A549 (cell line): ENCODE results near the gene RAB18. TPM values are rescaled to one million over a fixed set of nuclear protein-coding genes. Genes with fewer than 3 reads are reported as not detected.
A peak's percentile ranks its signal among the peaks of the same experiment; 100 is the strongest.

Experiments used
- ATAC-seq, 2 experiments: fragments of 200-7000 bp in 1 of 2; fragments of >200 bp in 1 of 2; cut with Nextera tagmentation in 1 of 2; cut with Tn5 transposase in 1 of 2; 3 replicates each; pipeline versions ENCODE4 v1.8.0 to v1.9.1; 2018 to 2020; ENCODE audit warnings: mild to moderate bottlenecking in 1 of 2, moderate library complexity in 1 of 2
- CTCF ChIA-PET: fragments of 300-600 bp; sonication (Branson Sonifier 250); formaldehyde crosslinking; extraction: SDS; loops from one replicate; lab custom pipeline; 2021; ENCODE audit warnings: antibody characterized with exemption, inconsistent platforms; lab: Yijun Ruan, JAX
- POLR2A ChIA-PET: fragments of 350-600 bp; formaldehyde crosslinking; extraction: SDS; loops from one replicate; lab custom pipeline; 2021; ENCODE audit warnings: antibody characterized with exemption, inconsistent platforms; lab: Yijun Ruan, JAX
- DNase-seq, 2 experiments: peaks; one replicate each; pipeline versions ENCODE4 v3.0.0 to v3.0.0-alpha.2; 2011 to 2016; ENCODE audit warnings: low read depth in 1 of 2, low spot score in 1 of 2
- FAIRE-seq: peaks from 2 replicates; lab custom pipeline; 2011; peaks lifted over from hg19 to GRCh38; lab: Jason Lieb, UNC
- H3K27ac ChIP-seq, 2 experiments: fragments of >200 bp; sonication (Bioruptor Twin); formaldehyde crosslinking; 3 replicates each; pipeline ENCODE4 v1.5.1; 2016 to 2017
- H3K4me1 ChIP-seq: fragments of >200 bp; sonication (Bioruptor Twin); formaldehyde crosslinking; 3 replicates; pipeline ENCODE4 v1.6.1; 2016
- H3K4me2 ChIP-seq: fragments of >200 bp; sonication (Bioruptor Twin); formaldehyde crosslinking; 3 replicates; pipeline ENCODE4 v1.6.1; 2016
- H3K4me3 ChIP-seq: fragments of >200 bp; sonication (Bioruptor Twin); formaldehyde crosslinking; 3 replicates; pipeline ENCODE4 v1.5.1; 2016
- H3K9me3 ChIP-seq: fragments of >200 bp; sonication (Bioruptor Twin); formaldehyde crosslinking; 3 replicates; pipeline ENCODE4 v1.6.1; 2016
- CBX8 ChIP-seq: fragments of 200-600 bp; sonication (generic); IDR thresholded peaks from 2 replicates; pipeline ENCODE4 v1.6.1; 2016
- CHD4 ChIP-seq: fragments of 200-600 bp; sonication (generic); IDR thresholded peaks from 2 replicates; pipeline ENCODE4 v1.6.1; 2016; ENCODE audit warnings: antibody characterized with exemption, mild to moderate bottlenecking, borderline replicate concordance
- EHF ChIP-seq: fragments of 250-450 bp; sonication (Bioruptor Pico); IDR thresholded peaks from 2 replicates; pipeline ENCODE4 v1.5.0; 2020; ENCODE audit warnings: mild to moderate bottlenecking
- KDM1A ChIP-seq: fragments of 200-600 bp; sonication (generic); IDR thresholded peaks from 2 replicates; pipeline ENCODE4 v1.6.1; 2016; ENCODE audit warnings: low read depth, mild to moderate bottlenecking
- KDM5A ChIP-seq: fragments of 200-600 bp; sonication (generic); IDR thresholded peaks from 2 replicates; pipeline ENCODE4 v1.6.1; 2016; ENCODE audit warnings: antibody characterized with exemption, mild to moderate bottlenecking
- MAFK ChIP-seq: fragments of 450-650 bp; IDR thresholded peaks from 2 replicates; pipeline ENCODE4 v1.6.1; 2014; ENCODE audit not compliant: partially characterized antibody
- NR3C1 ChIP-seq: fragments of >200 bp; sonication (Bioruptor Twin); formaldehyde crosslinking; IDR thresholded peaks from 3 replicates; pipeline ENCODE4 v1.6.1; 2017
- PHF8 ChIP-seq: fragments of 200-600 bp; sonication (generic); IDR thresholded peaks from 2 replicates; pipeline ENCODE4 v1.6.1; 2016; ENCODE audit warnings: low read depth, mild to moderate bottlenecking, antibody characterized with exemption, moderate library complexity, borderline replicate concordance
- RARB ChIP-seq: fragments of 250-450 bp; sonication (Bioruptor Pico); IDR thresholded peaks from 2 replicates; pipeline ENCODE4 v1.8.0; 2021; ENCODE audit warnings: mild to moderate bottlenecking, moderate library complexity
- TP53 ChIP-seq: fragments of 250-450 bp; sonication (Bioruptor Pico); IDR thresholded peaks from 2 replicates; pipeline ENCODE4 v1.5.0; 2021; ENCODE audit warnings: mild to moderate bottlenecking, moderate library complexity
- WGBS: methylation state at CpG from one replicate; pipeline ENCODE4 v1.1.6; 2017; ENCODE audit errors: missing lambda C conversion rate; 5-methylcytosine and 5-hydroxymethylcytosine counted together
- polyA plus RNA-seq, 4 experiments: library from polyadenylated mRNA; depleted of rRNA in 3 of 4; stranded (reverse); fragments of >200 nt; fragmentation: RNase III in 1 of 4; extraction: RNeasy Plus Mini Kit Qiagen cat#74134 plus additional on column Dnase treatment in 1 of 4; gene quantifications; 2 replicates in 3 of 4; 3 replicates in 1 of 4; pipeline ENCODE4 v1.2.3, GENCODE V29; 2011 to 2017
- TF ChIP-seq, protein P1 (sequence below): fragments of 450-650 bp; IDR thresholded peaks from 2 replicates; pipeline ENCODE4 v1.6.1; 2014; ENCODE audit warnings: antibody characterized with exemption
- TF ChIP-seq, protein P2 (sequence below): fragments of 250-450 bp; sonication (Bioruptor Pico); IDR thresholded peaks from 2 replicates; pipeline ENCODE4 v1.5.0; 2021; ENCODE audit warnings: mild to moderate bottlenecking, moderate library complexity, borderline replicate concordance
- TF ChIP-seq, protein P3 (sequence below): fragments of >200 bp; sonication (Bioruptor Twin); formaldehyde crosslinking; IDR thresholded peaks from 3 replicates; pipeline ENCODE4 v1.6.1; 2016
- TF ChIP-seq, protein P4 (sequence below): IDR thresholded peaks from 2 replicates; pipeline ENCODE4 v1.6.1; 2012

The RAB18 gene
- polyA plus RNA-seq, 2 of the 4 experiments (the other 2 are of a cell fraction): 81.4 to 131 TPM

DNA sequence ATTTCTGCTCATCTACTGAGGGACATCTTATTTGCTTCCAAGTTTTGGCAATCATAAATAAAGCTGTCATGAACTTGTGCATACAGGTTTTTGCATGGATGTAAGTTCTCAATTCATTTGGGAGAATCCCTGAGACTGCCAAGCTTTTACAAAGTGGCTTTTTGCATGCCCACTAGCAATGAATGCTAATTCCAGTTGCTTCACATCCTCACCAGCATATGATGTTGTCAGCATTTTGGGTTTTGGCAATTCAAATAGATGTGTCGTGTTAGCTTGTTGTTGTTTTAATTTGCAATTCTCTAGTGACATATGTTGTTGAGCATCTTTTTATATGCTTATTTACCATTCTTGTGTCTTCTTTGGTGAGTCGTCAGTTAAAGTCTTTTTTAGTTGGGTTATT lies 57.2 kb downstream of the RAB18 start:
- ATAC-seq (no peak), DNase-seq (no peak), FAIRE-seq (no peak)
- no peaks in the 10 kb centered on the region for H3K4me1 ChIP-seq
- no peak for TF ChIP-seq KDM1A
- no peak for TF ChIP-seq PHF8
- TF ChIP-seq MAFK: peak; percentile 14
- no peak overlapping the region for H3K4me2 ChIP-seq
- no peak overlapping the region for H3K4me3 ChIP-seq
- WGBS: 30% methylated on average over 2 of the region's 2 CpGs
- CTCF ChIA-PET: interaction anchor here (0.6 to 1.4 kb wide), 3 partner anchors 183 to 689 kb away, joined by 3 read pairs; no protein-coding TSS in a partner anchor
- POLR2A ChIA-PET: no interaction called here
- H3K9me3 ChIP-seq: no peaks in the 10 kb centered on the region
- no peak overlapping the region for H3K27ac ChIP-seq

DNA sequence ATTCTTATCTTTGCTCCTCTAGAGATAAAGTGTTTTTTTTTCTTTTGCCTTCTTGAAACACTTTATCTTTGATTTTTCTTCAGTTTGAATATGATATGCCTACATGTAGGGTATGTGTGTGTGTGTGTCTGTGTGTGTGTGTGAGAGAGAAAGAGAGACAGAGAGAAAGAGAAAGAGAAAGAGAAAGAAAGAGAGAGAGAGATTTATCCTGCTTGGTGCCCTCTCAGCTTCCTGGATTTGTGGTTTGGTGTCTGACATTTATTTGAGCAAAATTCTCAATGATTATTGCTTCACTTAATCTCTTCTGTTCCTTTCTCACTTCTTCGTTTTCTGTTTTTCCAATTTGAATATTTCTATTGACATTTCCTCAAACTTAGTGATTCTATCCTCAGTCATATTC lies 60.3 kb downstream of the RAB18 start:
- CTCF ChIA-PET: no interaction called here
- H3K4me3 ChIP-seq: no peak overlapping the region
- 0% methylated on average over 1 of the region's 1 CpG for WGBS
- no peaks in the 10 kb centered on the region for H3K4me1 ChIP-seq
- DNase-seq: no peak
- POLR2A ChIA-PET: no interaction called here
- H3K9me3 ChIP-seq: no peaks in the 10 kb centered on the region
- H3K27ac ChIP-seq: no peak overlapping the region
- H3K4me2 ChIP-seq: no peak overlapping the region
- TF ChIP-seq, protein P1, sequence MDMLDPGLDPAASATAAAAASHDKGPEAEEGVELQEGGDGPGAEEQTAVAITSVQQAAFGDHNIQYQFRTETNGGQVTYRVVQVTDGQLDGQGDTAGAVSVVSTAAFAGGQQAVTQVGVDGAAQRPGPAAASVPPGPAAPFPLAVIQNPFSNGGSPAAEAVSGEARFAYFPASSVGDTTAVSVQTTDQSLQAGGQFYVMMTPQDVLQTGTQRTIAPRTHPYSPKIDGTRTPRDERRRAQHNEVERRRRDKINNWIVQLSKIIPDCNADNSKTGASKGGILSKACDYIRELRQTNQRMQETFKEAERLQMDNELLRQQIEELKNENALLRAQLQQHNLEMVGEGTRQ: no peak
- TF ChIP-seq, protein P2, sequence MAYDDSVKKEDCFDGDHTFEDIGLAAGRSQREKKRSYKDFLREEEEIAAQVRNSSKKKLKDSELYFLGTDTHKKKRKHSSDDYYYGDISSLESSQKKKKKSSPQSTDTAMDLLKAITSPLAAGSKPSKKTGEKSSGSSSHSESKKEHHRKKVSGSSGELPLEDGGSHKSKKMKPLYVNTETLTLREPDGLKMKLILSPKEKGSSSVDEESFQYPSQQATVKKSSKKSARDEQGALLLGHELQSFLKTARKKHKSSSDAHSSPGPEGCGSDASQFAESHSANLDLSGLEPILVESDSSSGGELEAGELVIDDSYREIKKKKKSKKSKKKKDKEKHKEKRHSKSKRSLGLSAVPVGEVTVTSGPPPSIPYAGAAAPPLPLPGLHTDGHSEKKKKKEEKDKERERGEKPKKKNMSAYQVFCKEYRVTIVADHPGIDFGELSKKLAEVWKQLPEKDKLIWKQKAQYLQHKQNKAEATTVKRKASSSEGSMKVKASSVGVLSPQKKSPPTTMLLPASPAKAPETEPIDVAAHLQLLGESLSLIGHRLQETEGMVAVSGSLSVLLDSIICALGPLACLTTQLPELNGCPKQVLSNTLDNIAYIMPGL (CRISPR knock-in tag): no peak
- no peak for TF ChIP-seq RARB (CRISPR knock-in tag)
- TF ChIP-seq, all 56 proteins: peak for 0
- FAIRE-seq (no peak), ATAC-seq (no peak)

DNA sequence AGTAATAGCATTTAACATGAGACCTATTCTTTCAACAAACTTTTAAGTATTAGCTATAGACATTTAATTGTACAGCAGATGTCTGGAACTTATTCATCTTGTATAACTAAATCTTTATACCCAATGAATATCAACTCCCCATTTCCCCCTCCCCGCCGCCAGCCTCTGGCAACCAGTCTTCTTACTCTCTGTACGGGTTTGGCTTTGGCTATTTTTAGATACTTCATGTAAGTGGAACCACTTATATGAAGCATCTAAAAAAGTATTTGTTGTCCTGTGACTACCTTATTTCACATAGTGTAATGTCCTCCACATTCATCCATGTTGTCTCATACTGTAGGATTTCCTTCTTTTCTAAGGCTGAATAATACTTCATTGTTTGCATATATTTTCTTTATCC lies 60.8 kb downstream of the RAB18 start:
- ChIA-PET CTCF (no interaction called here), POLR2A (no interaction called here)
- Histone ChIP-seq H3K9me3 (no peaks in the 10 kb centered on the region), H3K27ac (no peak overlapping the region), H3K4me3 (no peak overlapping the region), H3K4me2 (no peak overlapping the region), H3K4me1 (no peaks in the 10 kb centered on the region)
- 64% methylated on average over 3 of the region's 3 CpGs for WGBS
- FAIRE-seq: no peak
- TF ChIP-seq, protein P3, sequence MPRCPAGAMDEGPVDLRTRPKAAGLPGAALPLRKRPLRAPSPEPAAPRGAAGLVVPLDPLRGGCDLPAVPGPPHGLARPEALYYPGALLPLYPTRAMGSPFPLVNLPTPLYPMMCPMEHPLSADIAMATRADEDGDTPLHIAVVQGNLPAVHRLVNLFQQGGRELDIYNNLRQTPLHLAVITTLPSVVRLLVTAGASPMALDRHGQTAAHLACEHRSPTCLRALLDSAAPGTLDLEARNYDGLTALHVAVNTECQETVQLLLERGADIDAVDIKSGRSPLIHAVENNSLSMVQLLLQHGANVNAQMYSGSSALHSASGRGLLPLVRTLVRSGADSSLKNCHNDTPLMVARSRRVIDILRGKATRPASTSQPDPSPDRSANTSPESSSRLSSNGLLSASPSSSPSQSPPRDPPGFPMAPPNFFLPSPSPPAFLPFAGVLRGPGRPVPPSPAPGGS: no peak
- TF ChIP-seq, protein P1: no peak
- no peak for TF ChIP-seq CHD4
- TF ChIP-seq NR3C1: no peak
- no peak for TF ChIP-seq TP53 (CRISPR knock-in tag)
- TF ChIP-seq EHF (CRISPR knock-in tag): no peak
- ATAC-seq: no peak
- DNase-seq: no peak

DNA sequence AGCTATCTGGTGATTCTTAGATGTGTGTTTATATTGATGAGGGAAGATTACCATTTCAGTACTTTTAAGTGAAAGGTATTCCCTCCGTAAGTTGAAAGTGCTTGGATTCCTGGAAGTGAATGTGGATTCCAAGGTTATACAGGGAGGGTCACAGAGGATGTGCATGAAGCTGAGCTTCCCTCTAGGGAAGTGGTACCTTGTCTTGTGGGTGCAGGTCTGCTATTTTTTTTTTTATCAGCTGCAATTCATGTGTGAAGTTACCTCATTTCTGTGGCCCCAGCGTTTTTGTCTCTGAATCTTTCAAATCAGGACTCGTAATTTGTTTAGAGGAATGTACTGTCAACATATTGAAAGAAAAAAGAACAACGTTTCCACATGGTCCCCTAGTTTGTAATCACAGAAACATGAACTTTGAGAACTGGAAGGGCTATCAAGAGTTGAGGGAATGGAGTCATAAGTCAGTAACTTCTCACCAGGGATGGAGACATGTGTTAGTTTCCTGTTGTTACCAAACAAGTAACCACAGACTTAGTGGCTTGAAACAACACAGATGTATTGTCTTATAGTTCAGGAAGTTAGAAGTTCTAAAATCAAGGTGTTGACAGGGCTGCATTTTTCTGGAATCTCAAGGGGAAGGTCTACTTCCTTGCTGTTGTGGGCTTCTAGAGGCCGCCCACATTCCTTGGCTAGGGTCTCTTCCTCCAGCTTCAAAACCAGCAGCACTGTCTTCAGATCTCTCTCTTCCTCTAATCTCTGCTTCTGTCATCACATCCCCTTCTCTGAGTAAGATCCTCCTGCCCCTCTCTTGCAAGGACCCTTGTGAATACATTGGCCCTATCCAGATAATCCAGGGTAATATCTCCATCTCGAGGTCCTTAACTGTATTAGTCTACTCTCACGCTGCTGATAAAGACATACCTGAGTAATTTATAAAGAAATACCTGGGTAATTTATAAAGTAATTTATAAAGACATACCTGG lies 64.4 kb downstream of the RAB18 start:
- Histone ChIP-seq H3K9me3 (no peaks in the 10 kb centered on the region), H3K27ac (no peak overlapping the region), H3K4me2 (no peak overlapping the region), H3K4me1 (no peaks in the 10 kb centered on the region), H3K4me3 (no peak overlapping the region)
- TF ChIP-seq KDM5A (no peak), CBX8 (no peak), KDM1A (no peak)
- TF ChIP-seq, protein P4, sequence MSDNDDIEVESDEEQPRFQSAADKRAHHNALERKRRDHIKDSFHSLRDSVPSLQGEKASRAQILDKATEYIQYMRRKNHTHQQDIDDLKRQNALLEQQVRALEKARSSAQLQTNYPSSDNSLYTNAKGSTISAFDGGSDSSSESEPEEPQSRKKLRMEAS: no peak
- no peak for FAIRE-seq
- no peak for ATAC-seq
- ChIA-PET POLR2A (no interaction called here), CTCF (interaction anchor here (0.7 to 1.4 kb wide), 2 partner anchors 10 to 568 kb away, joined by 3 to 7 read pairs; no protein-coding TSS in a partner anchor)
- DNase-seq: no peak
- WGBS: 20% methylated on average over 7 of the region's 7 CpGs
